Activated B cell treated with CpG ODN at 0.5 μM for 24 hours (primary cell): Measurements from ENCODE around the gene ABR. TPM values are rescaled to one million over a fixed set of nuclear protein-coding genes. Genes with fewer than 3 reads are reported as not detected.

Source experiments
- ATAC-seq: fragments of 200-7000 bp; cut with Tn5 transposase; one replicate; pipeline ENCODE4 v1.10.0; 2021; ENCODE audit warnings: low read depth, mild to moderate bottlenecking, moderate library complexity
- CTCF ChIA-PET: fragments of 350-600 bp; sonication (Branson Sonifier 250); formaldehyde crosslinking; loops from one replicate; lab custom pipeline; 2021; ENCODE audit warnings: antibody characterized with exemption; lab: Charles Lee
- POLR2A ChIA-PET: fragments of 350-600 bp; sonication (Branson Sonifier 250); formaldehyde crosslinking; loops from one replicate; lab custom pipeline; 2021; ENCODE audit warnings: antibody characterized with exemption; lab: Charles Lee
- DNase-seq: peaks from one replicate; pipeline ENCODE4 v3.0.0; 2022
- H3K27ac Mint-ChIP-seq: one replicate; pipeline ENCODE4 v1.8.0; 2020; ENCODE audit warnings: mixed read lengths
- H3K27me3 Mint-ChIP-seq: one replicate; pipeline ENCODE4 v1.8.0; 2021; ENCODE audit warnings: mixed read lengths
- H3K36me3 Mint-ChIP-seq: one replicate; pipeline ENCODE4 v1.8.0; 2021; ENCODE audit warnings: low read depth, mixed read lengths
- H3K4me1 Mint-ChIP-seq: one replicate; pipeline ENCODE4 v1.8.0; 2021; ENCODE audit warnings: mixed read lengths
- H3K4me3 Mint-ChIP-seq: one replicate; pipeline ENCODE4 v1.8.0; 2020; ENCODE audit warnings: mild to moderate bottlenecking, mixed read lengths
- H3K9me3 Mint-ChIP-seq: one replicate; pipeline ENCODE4 v1.8.0; 2020; ENCODE audit warnings: mixed read lengths
- intact Hi-C: fragments of 100-400 bp; cut with micrococcal nuclease; formaldehyde crosslinking; loops from one replicate; pipeline ENCODE4 v1.15.1; 2024
- total RNA-seq: library from RNA; stranded (reverse); gene quantifications from 2 replicates; pipeline ENCODE4 v1.2.3, GENCODE V29; 2022
- TF ChIP-seq, protein P1 (sequence below): fragments of 200-600 bp; IDR thresholded peaks from one replicate; pipeline ENCODE4 v1.8.0; 2022; ENCODE audit warnings: antibody characterized with exemption, mild to moderate bottlenecking

Gene ABR
- total RNA-seq, 1 donor from 2014 or later, result 150 TPM

DNA sequence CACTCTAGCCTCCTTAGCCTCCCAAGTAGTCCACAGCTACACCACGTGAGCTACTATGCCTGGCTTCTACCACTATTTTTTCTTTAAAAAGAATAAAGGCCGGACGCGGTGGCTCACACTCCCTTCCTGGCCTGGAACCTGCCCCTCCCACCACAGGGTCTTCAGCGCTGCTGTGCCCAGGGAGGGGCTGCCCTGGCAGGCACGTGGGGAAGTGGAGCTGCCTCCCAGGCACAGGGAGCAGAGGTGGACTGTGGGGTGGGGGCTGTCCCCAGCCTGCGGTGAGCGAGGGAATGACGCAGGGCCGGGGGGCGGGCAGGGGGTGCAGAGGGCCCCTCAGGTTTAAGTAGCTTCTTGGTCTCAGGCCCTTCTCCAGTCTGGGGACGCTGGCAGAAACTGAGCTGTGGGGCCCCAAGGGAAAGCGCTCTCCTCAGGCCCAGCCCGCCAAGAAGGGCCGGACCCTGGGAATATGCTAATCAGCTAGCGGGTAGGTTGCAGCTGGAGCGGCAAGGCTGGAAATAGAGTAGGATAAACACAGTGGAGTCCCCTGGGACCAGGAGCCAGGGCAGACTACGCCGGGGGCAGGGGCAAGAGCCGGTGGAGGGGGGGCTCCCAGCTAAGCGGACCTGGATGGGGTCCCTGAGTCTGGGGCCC is 136.1 kb downstream of the ABR start:
- H3K4me3 Mint-ChIP-seq, result no peak overlapping the region
- ChIA-PET POLR2A (interaction anchor here (0.7 kb wide), 1 partner anchor 599 kb away, joined by 3 read pairs; no protein-coding TSS in a partner anchor), CTCF (interaction anchor here (1.4 kb wide), 1 partner anchor 13 kb away, joined by 3 read pairs; no protein-coding TSS in a partner anchor)
- ATAC-seq, result no peak
- intact Hi-C loops, result no loop called here
- H3K36me3 Mint-ChIP-seq, result peaks cover 37% of the 10 kb centered on the region
- TF ChIP-seq, protein P1, sequence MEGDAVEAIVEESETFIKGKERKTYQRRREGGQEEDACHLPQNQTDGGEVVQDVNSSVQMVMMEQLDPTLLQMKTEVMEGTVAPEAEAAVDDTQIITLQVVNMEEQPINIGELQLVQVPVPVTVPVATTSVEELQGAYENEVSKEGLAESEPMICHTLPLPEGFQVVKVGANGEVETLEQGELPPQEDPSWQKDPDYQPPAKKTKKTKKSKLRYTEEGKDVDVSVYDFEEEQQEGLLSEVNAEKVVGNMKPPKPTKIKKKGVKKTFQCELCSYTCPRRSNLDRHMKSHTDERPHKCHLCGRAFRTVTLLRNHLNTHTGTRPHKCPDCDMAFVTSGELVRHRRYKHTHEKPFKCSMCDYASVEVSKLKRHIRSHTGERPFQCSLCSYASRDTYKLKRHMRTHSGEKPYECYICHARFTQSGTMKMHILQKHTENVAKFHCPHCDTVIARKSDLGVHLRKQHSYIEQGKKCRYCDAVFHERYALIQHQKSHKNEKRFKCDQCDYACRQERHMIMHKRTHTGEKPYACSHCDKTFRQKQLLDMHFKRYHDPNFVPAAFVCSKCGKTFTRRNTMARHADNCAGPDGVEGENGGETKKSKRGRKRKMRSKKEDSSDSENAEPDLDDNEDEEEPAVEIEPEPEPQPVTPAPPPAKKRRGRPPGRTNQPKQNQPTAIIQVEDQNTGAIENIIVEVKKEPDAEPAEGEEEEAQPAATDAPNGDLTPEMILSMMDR, result no peak
- no peaks in the 10 kb centered on the region for H3K9me3 Mint-ChIP-seq
- DNase-seq, result no peak
- H3K27ac Mint-ChIP-seq, result no peak overlapping the region
- H3K27me3 Mint-ChIP-seq, result no peaks in the 10 kb centered on the region
- peaks cover 5% of the 10 kb centered on the region for H3K4me1 Mint-ChIP-seq

DNA sequence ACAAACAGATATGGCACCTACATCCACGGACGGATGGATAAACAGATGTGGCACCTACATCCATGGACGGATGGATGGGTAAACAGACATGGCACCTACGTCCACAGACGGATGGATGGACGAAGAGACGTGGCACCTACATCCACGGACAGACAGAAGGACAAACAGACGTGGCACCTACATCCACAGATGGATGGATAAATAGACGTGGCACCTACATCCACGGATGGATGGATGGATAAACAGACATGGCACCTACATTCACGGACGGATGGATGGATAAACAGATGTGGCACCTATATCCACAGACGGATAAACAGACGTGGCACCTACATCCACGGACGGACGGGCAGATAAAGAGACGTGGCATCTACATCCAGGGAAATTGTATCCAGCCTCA is 137.3 kb downstream of the ABR start:
- peaks cover 5% of the 10 kb centered on the region for H3K4me1 Mint-ChIP-seq
- TF ChIP-seq, protein P1, result no peak
- ATAC-seq, result no peak

GRCh38 chr17:1041746-1042145 is 138.0 kb downstream of the ABR start:
- peaks cover 26% of the 10 kb centered on the region for H3K36me3 Mint-ChIP-seq
- H3K27me3 Mint-ChIP-seq, result no peaks in the 10 kb centered on the region
- no peak for ATAC-seq
- DNase-seq, result no peak
- H3K9me3 Mint-ChIP-seq, result no peaks in the 10 kb centered on the region
- no peak overlapping the region for H3K4me3 Mint-ChIP-seq
- CTCF ChIA-PET, result no interaction called here
- TF ChIP-seq, protein P1, result no peak
- peaks cover 5% of the 10 kb centered on the region for H3K4me1 Mint-ChIP-seq
- intact Hi-C loops, result no loop called here
- POLR2A ChIA-PET, result no interaction called here
- H3K27ac Mint-ChIP-seq, result no peak overlapping the region

More for the DNA sequence above, 137.3 kb downstream of the ABR start:
- ChIA-PET CTCF (no interaction called here), POLR2A (no interaction called here)
- Mint-ChIP-seq H3K4me3 (no peak overlapping the region), H3K27ac (no peak overlapping the region), H3K27me3 (no peaks in the 10 kb centered on the region), H3K36me3 (peaks cover 30% of the 10 kb centered on the region), H3K9me3 (no peaks in the 10 kb centered on the region)
- no peak for DNase-seq
- intact Hi-C loops, result no loop called here

DNA sequence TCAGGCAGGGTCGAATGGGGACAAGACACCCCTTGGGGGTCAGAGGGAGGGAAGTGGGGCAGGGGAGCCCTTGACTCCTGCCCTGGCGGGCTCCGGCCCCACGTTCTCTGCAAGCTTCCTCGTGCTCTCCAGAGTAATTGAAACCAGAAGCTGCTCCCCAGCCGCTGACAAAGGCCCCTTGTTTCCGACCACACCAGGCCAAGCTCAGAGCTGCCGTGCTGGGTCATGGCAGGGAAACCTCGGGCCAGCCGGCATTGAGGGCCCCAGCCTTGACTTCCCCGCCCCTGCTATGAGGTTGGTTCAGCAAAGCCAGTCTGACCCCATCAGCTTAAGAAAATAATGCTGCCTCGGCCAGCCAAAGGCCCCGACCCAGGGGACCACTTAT is 139.6 kb downstream of the ABR start:
- no peak overlapping the region for H3K4me3 Mint-ChIP-seq
- intact Hi-C loops, result no loop called here
- TF ChIP-seq, protein P1, result no peak
- no peaks in the 10 kb centered on the region for H3K27me3 Mint-ChIP-seq
- ATAC-seq (no peak), DNase-seq (no peak)
- no peaks in the 10 kb centered on the region for H3K9me3 Mint-ChIP-seq
- peaks cover 18% of the 10 kb centered on the region for H3K36me3 Mint-ChIP-seq
- ChIA-PET CTCF (interaction anchor here (1.5 kb wide), 1 partner anchor 16 kb away, joined by 3 read pairs; no protein-coding TSS in a partner anchor), POLR2A (no interaction called here)
- peaks cover 5% of the 10 kb centered on the region for H3K4me1 Mint-ChIP-seq
- no peak overlapping the region for H3K27ac Mint-ChIP-seq

- TF ChIP-seq, protein P1, result no peak
- H3K36me3 Mint-ChIP-seq, result peaks cover 17% of the 10 kb centered on the region
- DNase-seq, result no peak
- no peak overlapping the region for H3K4me3 Mint-ChIP-seq
- no peak overlapping the region for H3K27ac Mint-ChIP-seq
- POLR2A ChIA-PET, result no interaction called here
- CTCF ChIA-PET, result interaction anchor here (1.5 kb wide), 1 partner anchor 17 kb away, joined by 3 read pairs; no protein-coding TSS in a partner anchor
- H3K27me3 Mint-ChIP-seq, result no peaks in the 10 kb centered on the region
- intact Hi-C loops, result no loop called here
- no peaks in the 10 kb centered on the region for H3K9me3 Mint-ChIP-seq
- H3K4me1 Mint-ChIP-seq, result peaks cover 7% of the 10 kb centered on the region
- peak; percentile 25 for ATAC-seq
Observed at GRCh38 chr17:1039511-1040215, 140.1 kb downstream of the ABR start.
